GM18873 (cell line): ENCODE measurements around the gene AKAP13.
A peak's percentile ranks its signal among the peaks of the same experiment; 100 is the strongest.
"Not testable (repeated sequence)": the region's sequence is repeated elsewhere in the genome, so short reads cannot be mapped to it uniquely, and the experiment has no call there.

Experiments used
- ATAC-seq: cut with Tn5 transposase; IDR thresholded peaks from one replicate; pipeline ENCODE4 v1.9.1; 2021; ENCODE audit warnings: mild to moderate bottlenecking, moderate library complexity, moderate number of reproducible peaks; ENCODE audit not compliant: unreplicated experiment, low FRiP score

AKAP13 gene

DNA sequence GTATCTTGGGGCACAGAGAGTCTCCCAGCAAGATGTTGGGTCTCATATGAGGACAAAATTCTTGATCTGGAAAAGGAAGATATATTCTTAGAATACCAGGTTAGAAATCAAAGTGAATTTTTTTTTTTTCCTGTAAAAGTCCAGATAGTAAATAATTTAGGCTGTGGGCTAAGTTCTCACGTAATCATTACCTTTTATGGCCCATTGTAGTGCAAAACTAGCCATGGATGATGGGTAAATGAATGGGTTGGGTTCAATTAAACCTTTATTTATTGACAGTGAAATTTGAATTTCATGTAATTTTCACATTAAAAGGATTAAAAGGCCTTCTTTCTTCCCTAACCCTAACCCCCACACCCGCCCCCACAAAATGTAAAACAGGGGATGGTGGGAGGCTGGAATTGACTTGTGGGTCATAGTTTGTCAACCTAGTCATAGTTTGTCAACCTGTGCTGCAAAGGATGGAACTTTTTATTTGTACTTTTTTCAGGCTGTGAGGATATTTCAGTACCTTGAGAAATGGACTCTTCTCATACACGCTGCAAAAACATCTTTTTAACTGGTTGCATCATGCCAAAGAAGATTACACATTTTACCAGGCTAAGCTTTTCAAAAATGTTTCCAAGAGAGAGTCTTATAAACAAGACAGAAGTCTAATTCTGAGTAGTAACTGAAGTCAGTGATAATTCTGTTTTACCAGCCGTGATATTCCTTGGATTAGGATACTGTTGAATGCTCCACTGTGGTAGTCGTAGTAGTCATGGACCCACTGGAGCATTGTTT, 138.8 kb downstream of the AKAP13 start:
- ATAC-seq, result no peak

- no peak for ATAC-seq
Measured at GRCh38 chr15:85520650-85521049, 140.2 kb downstream of the AKAP13 start.

DNA sequence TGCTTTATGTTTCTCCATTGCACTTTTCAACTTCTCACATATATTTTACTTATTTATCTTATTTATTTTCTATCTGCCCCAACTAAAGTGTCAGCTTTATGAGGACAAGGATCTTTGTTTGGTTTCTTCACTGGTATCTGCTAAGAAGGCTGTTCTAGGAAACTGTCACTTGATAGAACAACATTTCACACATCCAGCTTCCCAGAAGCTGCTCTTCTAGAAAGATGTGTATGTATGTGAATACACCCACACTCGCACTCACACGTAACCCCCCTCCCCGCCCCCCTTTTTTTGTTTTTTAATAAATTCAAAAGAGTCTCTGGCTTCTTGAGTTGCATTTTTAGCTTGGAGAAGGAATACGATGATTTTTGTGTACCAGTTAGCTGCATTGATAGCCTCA, 143.1 kb downstream of the AKAP13 start:
- ATAC-seq, result no peak

DNA sequence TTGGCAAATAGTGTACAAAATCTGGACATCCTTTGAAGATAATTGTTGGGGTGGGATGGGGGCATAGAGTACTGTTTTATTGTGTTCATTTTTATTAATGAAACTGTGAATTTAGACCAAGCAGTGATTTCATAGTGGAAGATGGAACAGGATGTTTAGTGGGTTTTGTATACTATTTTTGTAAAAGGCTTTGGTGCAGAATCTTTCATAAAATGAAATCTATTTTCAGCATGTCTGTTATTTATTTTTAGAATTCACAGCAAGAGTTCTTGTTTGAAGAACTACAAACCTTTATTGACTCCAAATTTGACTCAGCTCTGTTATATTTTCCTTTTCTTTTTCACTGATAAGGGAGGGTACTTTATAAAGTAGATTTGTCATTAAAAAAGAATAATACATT, 145.4 kb downstream of the AKAP13 start:
- ATAC-seq, result no peak

- ATAC-seq, result no peak
Measured at GRCh38 chr15:85527895-85528294, 147.5 kb downstream of the AKAP13 start.

GRCh38 chr15:85530079-85530478, 149.7 kb downstream of the AKAP13 start:
- ATAC-seq, result no peak

GRCh38 chr15:85531083-85531482, 150.7 kb downstream of the AKAP13 start:
- no peak for ATAC-seq

DNA sequence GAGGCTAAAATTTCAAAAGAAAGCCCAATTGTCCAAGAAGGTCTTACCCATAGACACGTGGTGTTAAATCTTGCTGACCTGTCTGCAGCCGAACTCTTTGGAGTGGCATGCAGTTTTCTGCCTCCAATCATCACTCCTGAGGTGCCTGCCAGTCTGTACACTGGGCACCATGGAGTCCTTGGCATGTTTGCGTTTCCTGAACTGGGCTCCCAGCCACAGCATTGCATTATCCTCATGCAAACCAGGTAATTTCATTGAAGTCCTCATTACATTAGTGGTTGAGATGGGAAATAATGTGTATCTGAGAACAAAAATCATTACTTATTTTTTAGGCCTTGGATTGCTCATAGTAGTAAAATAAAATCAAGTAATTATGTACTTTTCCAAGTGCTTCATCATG, 152.3 kb downstream of the AKAP13 start:
- ATAC-seq, result no peak

GRCh38 chr15:85534031-85534430, 153.6 kb downstream of the AKAP13 start:
- peak; percentile 88 for ATAC-seq

DNA sequence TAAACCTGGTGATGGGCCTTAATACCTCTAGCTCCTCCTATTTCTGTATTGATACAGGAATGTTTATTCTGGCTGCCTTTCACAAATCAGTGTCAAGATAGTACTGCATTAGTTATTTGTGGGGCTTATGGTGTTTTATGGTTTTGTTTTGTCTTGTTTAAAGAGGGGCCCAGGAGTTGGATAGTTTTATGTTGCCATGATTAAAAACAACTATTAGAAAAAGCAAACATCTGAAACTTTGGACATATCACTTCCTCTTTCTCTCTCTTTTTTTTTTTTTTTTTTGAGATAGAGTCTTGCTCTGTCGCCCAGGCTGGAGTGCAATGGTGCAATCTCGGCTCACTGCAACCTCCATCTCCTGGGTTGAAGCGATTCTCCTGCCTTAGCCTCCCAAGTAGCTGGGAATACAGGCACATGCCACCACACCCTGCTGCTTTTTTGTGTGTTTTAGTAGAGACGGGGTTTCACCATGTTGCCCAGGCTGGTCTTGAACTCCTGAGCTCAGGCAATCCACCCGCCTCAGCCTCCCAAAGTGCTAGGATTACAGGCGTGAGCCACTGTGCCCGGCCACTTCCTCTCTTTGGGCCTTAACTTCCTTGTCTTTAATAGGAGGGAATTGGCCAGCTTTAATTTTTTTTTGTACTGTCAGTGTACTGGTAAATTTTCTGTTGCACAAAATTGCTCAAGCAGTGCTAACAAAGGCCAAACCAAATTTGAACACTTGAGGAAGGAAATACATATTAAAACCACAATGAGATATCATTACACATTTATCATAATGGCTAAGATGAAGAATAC, 155.3 kb downstream of the AKAP13 start:
- not testable (repeated sequence) for ATAC-seq

DNA sequence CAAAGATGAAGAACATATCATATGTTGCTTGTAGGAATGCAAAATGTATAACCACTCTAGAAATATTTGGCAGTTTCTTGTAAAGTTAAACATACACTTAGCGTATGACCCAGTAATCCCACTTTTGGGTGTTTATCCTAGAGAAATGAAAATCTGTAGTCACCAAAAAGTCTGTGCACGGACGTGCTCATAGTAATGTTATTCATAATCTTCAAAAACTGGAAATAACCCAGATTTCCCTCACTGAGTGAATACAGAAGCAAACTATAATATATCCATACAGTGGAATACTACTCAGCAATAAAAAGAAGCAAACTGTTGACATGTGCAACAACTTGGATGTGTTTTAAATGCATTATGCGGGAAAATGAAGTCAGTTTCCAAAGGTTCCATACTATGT, 155.9 kb downstream of the AKAP13 start:
- no peak for ATAC-seq

DNA sequence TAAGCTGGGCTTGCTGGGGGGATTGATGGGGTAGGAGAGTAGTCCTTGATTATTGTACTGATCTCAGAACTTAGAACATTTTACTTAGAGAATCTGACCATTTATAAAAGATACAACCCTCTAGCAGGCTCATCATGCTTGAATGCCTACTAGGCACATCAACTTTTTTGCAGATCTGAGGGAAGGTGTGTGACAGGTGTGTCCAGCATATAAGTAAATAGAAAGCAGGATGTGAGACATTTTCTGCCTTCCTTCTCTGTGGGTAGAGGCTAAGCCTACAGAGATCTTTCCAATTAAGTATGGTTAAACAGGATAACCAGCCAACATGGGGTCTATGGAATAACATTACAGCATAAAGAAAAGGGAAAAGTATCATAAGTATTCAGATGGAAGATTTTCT, 159.1 kb downstream of the AKAP13 start:
- ATAC-seq, result no peak

GRCh38 chr15:85540085-85540797, 159.8 kb downstream of the AKAP13 start:
- ATAC-seq, result no peak

DNA sequence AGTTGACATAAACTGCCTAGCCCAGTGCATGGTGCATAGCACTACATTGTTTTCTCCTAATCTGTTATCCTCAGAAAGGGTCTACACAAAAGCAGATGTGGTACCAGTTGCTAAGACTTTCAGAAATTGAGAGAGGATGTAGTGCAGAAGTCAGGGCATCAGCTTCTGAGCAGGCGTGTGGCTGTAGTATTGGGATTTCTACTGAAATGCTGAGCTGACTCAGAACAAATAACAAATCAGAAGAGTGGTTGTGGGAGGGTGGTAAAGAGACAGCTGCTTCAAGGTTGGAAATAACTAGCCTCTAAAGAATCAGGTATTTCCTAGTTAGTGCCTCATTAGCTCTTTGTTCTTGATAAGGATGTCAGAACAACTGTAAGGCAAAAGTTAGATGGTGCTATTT, 161.3 kb downstream of the AKAP13 start:
- ATAC-seq, result no peak

DNA sequence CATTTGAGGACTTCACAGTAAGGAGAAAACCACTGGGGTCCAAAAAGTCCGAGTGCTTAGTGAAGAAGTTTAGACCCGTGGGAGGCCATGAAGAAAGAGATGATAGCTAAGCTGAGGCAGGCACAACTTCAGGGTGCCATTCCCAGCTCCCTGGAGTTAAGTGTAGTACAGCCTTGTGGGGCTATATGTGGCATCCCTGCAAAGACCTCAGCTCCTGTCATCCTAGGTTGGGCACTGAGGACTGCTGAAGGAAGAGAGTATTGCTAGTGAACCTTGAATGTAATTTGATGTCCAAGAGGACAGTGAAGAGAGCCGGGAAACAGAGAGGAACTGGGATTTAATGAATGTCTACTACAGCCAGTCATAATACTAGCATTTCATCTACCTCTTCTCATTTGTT, 162.1 kb downstream of the AKAP13 start:
- no peak for ATAC-seq

- no peak for ATAC-seq
Measured at GRCh38 chr15:85542895-85543331, 162.5 kb downstream of the AKAP13 start.

- no peak for ATAC-seq
Measured at GRCh38 chr15:85543741-85544155, 163.3 kb downstream of the AKAP13 start.

DNA sequence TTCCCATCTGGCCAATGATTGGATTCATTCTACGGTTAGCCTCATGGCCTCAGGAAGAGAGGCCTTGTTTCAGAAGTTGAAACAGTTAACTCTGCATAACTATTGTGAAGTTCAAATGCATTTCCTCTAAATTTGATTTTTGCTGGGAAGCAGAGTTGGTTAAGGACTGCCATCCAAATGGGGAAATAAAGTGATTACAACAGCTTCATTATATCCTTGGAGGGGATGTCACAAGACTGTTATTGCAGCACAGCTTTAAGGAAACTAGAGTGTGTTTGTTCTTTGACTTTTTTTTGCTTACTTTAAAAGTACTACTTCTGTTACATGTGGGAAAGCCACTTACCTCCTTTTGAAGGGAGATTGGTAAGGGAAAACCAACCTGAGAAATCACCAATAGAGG, 164.8 kb downstream of the AKAP13 start:
- no peak for ATAC-seq

- ATAC-seq, result no peak
Measured at GRCh38 chr15:85545752-85546151, 165.3 kb downstream of the AKAP13 start.

DNA sequence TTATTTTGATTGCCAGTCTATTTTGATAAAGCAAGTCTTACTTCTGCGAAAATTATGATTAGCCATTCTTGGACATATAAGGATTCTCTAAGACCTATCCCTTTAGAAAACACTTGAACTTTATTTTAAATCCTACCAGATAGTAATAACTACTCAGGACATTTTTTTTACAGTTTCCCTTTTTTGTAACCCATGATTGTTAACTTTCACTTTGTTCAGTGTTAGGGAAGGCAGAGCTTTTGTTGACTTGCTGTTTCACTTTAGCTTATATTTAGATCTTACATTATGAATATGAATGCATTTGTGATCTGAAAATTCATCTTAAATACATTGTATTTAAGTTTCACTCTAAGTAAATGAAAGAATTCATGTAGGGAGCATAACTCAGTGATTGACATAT, 167.0 kb downstream of the AKAP13 start:
- ATAC-seq, result no peak

DNA sequence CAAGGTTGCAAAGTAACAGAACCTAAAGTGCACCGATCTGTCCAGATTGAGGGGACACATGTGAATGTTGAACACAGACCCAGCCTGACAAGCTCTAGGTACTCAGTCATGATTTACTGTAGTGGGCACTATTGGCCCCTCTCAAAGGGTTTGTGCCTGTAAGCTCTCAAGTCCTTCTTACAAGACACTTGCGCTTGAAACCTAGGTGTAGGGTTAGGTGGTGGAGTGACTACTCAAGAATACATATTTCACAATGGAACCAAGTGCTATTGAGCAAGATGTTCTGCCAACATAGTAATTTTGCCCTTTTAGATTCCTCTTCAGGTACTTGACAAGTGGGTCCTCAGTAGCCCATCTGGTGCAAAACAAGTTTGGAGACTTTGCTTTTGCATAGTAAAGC, 169.9 kb downstream of the AKAP13 start:
- no peak for ATAC-seq
